ENCODE results near the gene PLXNA2.

The PLXNA2 gene

DNA sequence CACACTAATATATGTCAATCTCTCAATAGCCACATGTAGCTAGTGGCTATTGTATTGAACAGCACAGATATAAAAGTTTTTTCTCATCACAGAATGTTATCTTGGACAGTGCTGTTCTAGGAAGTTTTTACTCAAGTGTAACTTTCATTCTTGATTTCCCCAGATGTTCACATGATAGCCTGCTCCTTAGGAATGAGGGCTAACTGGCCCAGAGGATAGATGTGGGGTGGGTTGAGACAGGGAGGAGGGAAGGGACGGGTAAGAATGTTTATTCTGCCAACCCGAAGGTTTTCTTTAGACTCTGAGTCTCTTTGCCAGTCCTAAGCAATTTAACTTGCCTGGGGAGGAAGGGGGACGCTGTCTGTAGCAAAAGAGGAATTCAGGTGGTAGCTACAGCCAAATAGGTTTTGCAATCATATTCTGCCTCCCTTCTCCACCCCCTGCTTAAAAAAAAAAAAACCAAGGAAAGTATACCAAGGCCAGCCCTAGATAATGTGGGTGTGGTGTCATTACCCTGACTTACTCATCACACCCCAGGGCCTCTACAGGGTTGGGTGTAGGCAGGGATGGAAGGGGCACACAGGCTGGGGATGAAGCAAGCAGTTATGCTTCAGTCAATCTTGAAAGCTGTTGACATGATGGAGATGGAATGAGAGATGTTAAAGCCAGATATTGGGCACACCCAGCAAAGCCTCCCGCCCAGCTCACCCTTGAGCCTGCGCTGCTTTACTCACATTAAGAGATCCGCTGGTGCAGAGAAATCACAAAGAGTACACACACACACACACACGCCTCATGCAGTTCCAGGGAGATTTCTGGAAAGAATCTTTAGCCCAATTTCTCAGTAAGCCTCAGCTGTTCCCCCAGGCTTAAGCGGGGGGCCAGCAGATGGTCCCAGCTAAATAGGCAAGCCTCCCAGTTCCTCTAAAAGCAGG lies 59.9 kb downstream of the PLXNA2 start:
- peak; percentile 94 for DNase-seq (ENCODE audit: insufficient read length, low spot score)
- FAIRE-seq: peak; percentile 74

DNA sequence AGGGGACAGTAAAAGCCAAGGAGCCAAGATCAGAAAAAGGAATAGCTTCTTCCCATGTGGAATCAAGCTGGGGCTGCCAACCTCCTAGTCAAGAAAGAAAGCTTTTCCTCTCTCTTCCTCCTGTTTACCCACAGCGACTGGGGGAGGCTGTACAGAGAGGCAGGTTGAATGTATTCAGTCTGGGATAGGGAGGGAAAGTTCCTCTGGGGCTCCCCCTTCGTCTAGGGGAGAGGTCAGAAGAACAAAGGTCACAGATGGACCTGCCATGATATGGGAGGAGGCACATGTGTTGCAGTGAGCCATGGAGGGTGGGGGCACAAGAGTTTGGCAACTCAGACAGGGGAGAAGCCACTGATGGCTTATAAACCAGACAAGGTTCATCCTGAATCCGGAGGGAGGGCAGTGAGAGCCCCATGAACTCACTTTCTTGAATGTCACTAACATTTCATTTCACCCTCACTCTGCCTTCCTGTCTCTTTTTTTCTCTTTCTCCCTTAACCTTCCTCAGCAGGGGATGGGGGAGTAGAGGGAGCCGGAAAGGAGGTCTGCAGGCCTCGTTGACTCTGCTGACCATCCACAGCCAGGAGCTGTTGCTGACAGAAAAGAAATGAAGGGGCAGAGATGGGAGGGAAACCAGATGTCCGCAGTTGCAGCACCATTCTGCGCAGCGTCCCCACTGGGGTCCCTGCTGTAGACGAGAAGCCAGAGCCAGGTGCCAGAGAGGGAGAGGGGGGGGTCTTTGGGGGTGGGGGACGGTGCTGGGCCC lies 61.1 kb downstream of the PLXNA2 start:
- DNase-seq (ENCODE audit: insufficient read length, low spot score) (no peak), FAIRE-seq (no peak)

DNA sequence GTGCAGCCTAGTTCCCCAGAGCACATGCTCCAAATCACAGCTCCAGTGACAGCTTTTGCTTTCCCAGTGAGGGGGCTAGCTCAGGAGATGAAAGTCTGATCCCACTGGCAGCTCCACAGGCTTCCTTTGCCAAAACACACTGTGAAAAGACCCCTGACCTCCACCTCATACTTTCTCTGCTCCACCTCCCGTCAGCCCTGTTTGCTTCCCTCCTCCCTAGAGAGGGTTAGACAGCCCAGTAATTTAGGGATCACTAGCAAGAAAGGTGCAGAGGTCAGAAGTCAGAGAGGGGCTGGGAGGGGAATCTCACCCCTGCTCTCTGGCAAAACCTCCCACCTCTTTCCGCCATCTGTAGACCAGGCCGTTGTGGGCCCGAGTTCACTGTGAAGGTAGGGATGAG lies 62.8 kb downstream of the PLXNA2 start:
- DNase-seq (ENCODE audit: insufficient read length, low spot score): no peak
- no peak for FAIRE-seq

DNA sequence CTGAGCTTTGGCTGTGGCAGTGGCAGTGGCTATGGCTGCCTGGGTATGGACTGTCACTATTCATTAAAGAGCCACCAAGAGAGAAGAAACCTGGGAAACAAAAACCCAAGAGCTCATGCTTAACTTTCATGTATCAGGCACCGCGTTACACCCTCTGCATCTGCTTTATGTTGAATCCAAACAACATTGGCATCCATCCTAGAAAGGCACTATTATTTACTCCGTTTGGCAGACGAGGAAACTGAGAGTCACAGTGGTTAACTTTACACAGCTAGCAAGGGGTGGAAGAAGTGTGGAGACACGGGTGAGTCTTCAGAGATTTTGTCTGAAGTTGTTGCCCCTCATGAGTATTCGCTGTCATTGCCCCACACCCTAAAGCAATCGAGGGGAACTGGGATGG lies 63.8 kb downstream of the PLXNA2 start:
- FAIRE-seq (no peak), DNase-seq (ENCODE audit: insufficient read length, low spot score) (no peak)

DNA sequence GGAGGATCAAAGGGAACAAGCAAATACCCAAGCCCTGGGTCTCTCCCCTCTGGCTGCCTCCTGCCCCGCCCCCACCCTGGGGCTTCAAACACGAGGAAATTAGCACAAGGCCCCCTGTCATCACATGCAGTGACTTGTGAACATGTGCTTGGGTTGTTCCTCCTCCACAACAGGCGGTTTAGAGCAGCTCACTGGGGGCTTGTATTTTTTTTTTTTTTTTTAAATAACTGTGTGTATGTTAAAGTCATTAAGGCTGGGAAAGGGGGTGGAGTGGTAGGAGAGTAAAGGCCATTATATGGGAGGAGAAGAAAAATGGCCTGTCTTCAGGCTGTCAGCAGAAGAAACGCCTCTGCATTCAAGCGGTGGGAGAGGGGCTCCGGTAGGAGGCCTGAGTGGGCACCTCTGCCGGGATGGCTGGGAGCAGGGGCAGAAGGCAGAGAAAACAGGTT lies 64.2 kb downstream of the PLXNA2 start:
- DNase-seq (ENCODE audit: insufficient read length, low spot score) (no peak), FAIRE-seq (no peak)

DNA sequence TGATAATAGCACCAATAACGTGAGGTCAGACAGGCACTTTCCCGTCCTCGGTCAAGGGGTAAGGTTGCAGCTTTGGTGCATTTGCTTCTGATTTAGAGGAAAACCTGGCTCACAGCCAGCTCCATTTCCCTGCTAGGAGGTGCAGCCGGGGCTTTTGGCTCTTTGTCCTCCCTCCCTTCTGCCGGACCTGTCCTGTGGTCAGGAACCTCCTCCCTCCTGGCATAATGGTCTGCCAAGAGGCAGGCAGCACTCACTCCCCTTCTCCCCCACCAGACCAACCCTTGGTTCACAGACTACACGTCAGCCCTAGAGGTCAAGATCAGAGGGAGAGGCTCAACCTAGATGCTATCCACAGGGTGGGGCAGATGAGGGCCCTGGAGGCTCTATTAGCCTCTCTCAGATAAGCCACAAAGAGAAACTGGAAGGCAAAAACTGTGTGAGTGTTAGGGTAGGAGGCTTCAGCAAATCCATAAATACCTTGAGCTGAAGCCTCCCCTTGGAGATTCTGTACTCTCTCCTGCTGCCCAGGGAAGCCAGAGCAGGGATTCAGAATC lies 64.8 kb downstream of the PLXNA2 start:
- FAIRE-seq (no peak), DNase-seq (ENCODE audit: insufficient read length, low spot score) (no peak)

DNA sequence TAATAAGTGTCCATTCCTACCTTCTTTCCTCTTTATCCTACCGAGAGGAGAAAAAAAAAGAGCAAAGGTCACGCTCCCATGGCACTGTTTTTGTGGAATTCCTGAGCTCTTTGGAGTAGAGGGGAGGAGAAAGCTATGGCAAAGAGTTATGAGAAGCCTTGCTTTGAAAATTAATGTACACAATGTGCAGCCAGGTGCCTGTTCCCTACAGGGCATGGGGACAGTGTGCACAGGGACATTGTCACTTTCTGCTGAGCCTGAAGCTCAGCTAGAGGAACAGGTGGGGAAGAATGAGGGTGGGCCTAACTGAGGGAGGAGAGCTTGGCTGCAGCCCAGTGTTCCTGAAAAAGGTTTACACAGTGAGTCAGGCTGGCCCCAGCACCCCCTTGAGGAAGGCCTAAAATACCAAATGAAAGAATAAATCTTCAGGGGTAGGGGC lies 66.1 kb downstream of the PLXNA2 start:
- no peak for FAIRE-seq
- no peak for DNase-seq (ENCODE audit: insufficient read length, low spot score)

DNA sequence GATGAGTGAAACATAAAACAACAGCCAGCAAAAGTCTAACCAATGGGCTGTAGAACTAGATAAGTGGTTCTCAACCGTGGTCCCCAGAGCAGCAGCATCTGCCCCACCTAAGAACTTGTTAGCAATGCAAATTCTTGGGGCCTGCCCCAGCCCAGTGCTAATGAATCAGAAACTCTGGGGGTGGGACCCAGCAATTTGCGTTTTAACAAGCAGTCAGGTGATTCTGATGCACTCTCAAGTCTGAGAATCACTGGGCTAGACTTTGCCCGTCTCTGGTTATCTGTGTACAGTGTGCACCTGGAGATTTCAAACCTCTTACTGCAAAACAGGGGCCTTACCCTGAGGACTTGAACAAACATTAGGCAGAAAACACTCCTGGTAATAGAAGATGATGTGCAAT lies 66.5 kb downstream of the PLXNA2 start:
- FAIRE-seq: no peak

DNA sequence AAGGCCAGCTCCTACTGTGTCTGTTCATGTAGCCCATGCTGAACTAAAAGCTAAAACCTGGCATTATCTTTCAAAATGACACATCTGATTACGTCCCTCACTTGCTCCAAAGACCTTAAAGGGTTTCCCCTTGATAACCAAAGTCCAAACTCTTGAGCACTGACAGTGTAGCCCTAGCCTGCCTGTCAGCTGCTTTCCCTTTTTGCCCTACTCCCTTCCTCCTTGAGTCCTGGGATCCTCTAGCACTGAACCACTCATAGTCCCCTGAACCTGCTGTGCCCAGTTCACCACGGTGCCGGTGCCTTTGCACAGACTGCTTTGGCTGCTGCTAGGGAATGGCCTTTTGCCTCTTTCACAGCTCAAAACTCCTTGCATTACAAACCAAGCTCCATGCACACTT lies 67.5 kb downstream of the PLXNA2 start:
- FAIRE-seq (no peak), DNase-seq (ENCODE audit: insufficient read length, low spot score) (no peak)

More for the DNA sequence above, 66.5 kb downstream of the PLXNA2 start:
- no peak for DNase-seq (ENCODE audit: insufficient read length, low spot score)

DNA sequence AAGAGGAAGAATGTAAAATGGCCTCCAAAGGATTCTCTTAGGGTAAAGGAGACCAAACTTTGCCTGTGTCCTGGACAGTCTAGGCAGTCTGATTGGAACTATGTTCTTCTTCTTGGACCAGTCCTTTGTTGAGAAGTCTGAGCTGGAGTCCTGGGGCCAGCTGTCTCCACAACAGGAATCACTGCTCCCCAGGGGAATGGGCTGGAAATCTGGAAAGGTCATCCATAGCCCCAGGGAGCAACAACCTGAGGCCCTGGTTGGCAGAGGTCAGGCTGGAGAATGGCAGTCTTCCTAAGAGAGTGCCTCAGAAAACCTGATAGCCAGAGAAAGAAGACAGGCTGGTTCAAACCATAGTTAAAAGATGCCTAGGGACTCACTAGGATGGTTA lies 68.7 kb downstream of the PLXNA2 start:
- no peak for DNase-seq (ENCODE audit: insufficient read length, low spot score)
- FAIRE-seq: no peak

DNA sequence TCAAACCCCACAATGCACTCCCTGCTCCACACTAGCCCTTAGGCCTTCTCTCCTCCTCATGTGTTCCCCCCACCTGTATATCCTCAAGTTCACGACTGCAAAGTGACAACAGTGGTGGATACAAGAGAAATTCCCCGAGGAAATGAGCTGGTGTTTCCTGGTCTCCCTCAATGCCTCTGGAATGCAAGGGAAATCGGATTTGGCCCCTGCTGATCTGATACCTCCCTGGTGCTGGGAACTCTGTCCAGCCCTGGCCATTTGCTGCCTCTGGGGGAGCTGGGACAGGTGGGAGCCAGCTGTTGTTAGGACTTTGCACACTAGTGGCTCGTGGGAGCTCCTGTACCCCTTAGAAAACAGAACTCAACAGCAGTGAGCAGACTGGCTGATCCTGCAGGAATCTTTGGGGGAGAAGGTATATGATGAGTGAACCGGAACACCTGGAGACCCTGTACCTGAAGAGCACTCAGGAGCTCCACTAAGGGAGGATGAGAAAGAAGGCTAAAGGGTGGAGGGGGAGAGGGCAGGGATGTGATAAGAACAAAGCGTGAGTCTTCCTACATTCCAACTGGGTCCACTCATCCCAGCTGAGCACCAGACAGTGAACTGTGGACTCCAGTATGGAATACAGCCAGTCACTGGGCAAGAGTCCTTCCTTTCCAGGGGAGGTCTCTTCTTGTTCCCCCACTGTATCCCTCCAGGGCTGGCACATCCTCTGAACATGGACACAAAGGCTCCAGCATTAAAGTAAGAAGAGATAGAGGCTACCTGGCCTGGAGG lies 69.3 kb downstream of the PLXNA2 start:
- DNase-seq (ENCODE audit: insufficient read length, low spot score): no peak
- no peak for FAIRE-seq

DNA sequence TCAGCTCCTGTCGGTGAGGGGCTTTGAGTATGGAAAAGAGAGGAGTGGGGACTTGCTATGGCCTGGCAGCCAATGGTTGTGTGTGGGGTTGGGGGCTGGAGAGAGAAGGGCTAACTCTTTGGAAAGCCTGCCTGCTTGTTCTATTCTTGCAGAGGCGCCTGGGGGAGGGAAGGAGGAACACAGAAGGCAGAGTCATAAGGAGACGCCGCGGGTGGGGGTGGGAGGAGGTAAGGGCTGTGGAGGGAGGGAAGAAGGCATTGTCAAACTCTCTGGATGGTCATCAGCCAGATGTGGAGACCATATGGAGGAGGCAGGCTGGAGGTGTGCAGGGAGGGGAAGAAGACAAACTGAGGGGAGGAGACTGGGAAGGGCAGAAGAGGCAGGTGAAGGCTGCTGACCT lies 70.0 kb downstream of the PLXNA2 start:
- DNase-seq (ENCODE audit: insufficient read length, low spot score): no peak

DNA sequence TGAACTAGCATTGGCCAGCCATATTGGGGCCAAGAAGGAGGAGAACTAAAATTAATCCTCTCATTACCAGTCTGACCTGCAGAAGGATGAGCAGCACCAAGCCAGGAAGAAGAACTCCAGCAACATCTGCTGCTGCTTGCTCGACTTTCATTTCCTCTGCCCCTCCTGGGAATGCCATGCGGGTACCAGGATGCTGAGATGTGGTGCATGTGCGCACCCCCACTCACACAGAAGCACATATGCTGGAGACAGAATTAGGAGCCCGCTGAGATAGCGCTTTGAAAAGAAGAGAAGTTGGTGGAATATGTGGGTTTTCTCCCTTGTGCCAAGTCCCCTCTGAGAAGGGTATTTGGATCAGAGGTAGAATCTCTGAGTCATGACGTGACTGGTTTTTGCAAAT lies 70.4 kb downstream of the PLXNA2 start:
- DNase-seq (ENCODE audit: insufficient read length, low spot score): no peak

More for the DNA sequence above, 70.0 kb downstream of the PLXNA2 start:
- FAIRE-seq: no peak

DNA sequence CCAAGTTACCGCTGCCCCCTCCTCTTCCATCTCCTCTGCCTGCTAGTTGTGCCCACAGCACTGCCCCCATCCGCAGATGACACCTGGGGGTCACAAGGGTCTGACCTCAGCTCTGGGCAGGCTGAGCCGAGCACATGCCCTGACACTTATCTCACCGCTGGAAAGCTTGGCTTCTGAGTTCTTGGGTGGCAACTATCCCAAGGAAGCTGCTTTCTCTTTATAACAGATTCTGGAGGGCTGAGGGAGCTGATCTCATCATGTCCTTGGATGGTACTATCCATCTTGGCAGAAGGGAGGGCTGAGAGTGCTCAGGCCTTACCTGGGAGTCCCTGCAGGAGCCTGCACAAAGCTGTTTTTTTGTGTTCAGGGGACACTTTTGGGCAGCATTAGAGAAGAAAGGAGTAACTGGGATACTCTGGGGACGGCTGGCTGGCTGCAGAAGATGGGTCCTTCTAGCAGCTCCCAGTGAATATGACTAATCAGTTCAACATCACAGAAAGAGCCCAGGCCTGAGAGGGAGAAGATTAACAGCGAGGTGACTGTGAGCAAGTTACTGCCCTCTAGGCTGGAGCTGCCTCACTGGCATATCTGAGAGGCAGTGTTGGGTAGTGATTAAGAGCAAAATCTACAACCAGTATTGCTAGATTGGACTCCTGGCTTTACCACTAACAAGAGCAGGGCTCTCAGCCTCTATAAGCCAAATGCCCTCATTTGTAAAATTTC lies 71.6 kb downstream of the PLXNA2 start:
- no peak for DNase-seq (ENCODE audit: insufficient read length, low spot score)
- no peak for FAIRE-seq

More for the DNA sequence above, 70.4 kb downstream of the PLXNA2 start:
- no peak for FAIRE-seq

DNA sequence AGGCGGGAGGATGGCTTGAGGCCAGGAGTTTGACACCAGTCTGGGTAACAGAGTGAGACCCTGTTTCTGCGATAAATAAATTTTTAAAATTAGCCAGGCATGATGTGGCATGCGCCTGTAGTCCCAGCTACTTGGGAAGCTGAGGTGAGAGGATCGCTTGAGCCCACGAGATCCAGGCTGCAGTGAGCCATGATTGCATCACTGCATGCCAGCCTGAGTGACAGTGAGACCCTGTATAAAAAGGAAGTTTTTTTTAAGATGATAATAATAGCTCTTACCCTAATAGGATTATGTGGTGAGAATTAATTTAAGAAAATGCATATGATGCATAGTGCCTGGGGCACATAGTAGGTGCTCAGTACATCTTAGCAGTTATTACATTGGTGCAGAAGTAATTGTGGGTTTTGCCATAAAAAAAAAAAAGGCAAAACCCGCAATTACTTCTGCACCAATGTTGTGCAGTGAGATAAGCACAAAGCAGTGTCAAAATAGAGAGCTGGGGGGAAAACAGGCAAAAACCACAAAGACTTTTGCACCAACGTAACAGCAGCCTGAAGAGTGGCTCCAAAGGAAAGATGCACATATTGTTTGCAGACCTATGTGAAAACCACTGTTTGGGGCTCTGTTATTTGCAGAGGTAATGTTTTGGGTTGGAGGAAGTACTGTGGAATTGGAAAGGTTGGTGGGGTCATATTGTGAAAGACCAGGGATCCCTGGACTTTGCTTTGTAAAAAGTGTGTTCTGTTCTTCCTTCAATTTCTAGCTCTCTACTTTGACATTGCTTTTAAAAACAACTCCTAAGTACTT lies 72.4 kb downstream of the PLXNA2 start:
- no peak for FAIRE-seq
- no peak for DNase-seq (ENCODE audit: insufficient read length, low spot score)

DNA sequence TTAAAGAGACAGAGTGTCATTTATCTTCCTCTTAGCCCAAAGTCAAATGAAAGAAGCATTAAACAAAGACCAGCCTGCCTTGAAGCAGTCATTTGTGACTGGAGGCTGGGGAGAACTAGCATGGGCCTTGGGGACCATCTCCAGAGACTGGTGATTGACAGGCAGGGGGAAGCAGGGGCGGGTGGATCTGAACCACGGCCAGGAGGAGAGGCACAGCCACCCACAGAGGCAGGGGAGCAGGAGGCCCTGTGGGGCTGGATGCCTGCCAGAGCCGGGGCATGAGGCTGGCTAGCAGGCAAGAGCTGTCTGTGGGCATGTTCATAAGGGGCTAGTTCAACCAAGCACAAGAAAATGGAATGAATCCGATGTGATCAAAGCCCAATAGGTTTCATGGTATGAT lies 73.9 kb downstream of the PLXNA2 start:
- FAIRE-seq: no peak
- no peak for DNase-seq (ENCODE audit: insufficient read length, low spot score)

DNA sequence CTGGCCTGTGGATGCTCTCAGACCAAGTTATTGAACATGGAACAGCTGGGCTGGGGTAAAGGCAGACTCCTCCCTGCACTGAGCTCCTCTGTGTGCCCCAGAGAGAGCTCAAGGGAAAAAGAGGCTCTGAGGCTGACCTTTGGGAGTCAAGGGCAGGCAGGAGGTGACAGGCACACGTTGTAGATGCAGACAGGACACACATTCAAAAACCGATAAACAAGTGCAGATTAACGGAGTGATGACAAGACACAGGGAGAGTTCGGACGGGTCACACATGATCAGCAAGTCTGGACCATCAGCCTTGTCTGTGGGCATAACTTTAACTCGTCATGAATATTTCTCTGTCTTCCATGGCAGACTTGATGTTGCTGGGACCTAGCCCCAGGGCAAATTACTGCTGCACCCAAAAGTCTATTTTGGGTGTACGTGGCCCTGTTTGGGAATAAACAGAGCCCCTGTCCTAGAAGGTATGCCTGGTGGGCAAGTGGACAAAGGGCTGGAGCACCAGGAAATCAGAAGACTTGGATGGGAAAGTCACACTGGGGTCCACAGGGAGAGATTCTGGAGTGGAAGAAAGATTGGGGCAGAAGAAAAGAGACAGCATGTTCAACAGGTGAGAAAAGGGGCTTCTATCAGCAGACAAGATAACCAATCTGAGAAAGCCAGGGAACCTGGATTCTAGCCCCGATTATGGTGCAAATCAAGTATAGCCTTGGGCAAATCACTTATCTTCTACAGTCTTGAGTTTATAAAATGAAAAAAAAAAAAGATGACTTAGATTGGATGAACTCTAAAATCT lies 74.9 kb downstream of the PLXNA2 start:
- no peak for DNase-seq (ENCODE audit: insufficient read length, low spot score)
- FAIRE-seq: no peak

DNA sequence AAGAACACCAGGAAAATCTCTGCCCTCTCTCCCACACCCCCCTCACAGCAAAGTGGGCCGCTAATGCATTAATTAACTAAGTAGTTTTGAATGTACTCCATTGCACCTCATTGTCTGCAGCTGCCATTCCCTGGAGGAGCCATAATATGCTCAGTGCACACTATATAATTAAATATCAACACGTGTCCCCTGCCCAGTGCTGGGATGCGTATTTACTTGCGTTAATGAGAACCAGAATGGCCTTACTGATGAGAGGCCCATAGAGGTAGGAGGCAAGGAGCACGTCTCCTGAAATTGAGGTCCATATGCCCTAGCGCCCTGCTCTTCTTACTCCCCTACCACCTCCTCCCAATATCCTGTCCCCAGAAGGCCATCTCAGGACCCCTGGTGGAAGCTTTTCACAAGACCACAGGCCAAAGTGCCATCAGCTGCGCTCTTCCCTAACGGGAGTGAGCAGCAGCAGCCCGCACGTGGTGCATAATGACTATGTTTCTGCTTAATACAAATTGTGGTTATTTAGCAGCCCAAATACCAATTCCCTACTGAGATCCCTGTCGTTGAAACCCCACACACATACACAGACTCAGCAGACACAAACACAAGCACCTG lies 76.8 kb downstream of the PLXNA2 start:
- DNase-seq (ENCODE audit: insufficient read length, low spot score) (no peak), FAIRE-seq (no peak)
